Natural killer cell (primary cell): Measurements from ENCODE around the gene SCO1. TPM values are rescaled to one million over a fixed set of nuclear protein-coding genes. Genes with fewer than 3 reads are reported as not detected.

ENCODE experiments used
- ATAC-seq, 3 donors: fragments of 150-1000 bp in 2 of 3; fragments of 200-7000 bp in 1 of 3; cut with Tn5 transposase; 1 replicate in 1 of 3; 2 replicates in 2 of 3; pipeline ENCODE4 v1.10.0; 2021; ENCODE audit warnings: mild to moderate bottlenecking in 2 of 3, moderate library complexity in 2 of 3
- DNase-seq, 2 donors: peaks; one replicate each; pipeline versions ENCODE4 v3.0.0 to v3.0.0-alpha.2; 2013 to 2021; ENCODE audit warnings: mixed read lengths in 1 of 2
- H3K27ac ChIP-seq: one replicate; pipeline ENCODE4 v1.5.1; 2013; ENCODE audit warnings: mild to moderate bottlenecking, low read length
- H3K27me3 ChIP-seq: one replicate; pipeline ENCODE4 v1.6.1; 2013; ENCODE audit warnings: low read length; ENCODE audit not compliant: control insufficient read depth, insufficient read depth
- H3K36me3 ChIP-seq: one replicate; pipeline ENCODE4 v1.6.1; 2013; ENCODE audit warnings: low read length; ENCODE audit not compliant: control insufficient read depth, insufficient read depth
- H3K4me1 ChIP-seq: one replicate; pipeline ENCODE4 v1.6.1; 2013; ENCODE audit warnings: low read length; ENCODE audit not compliant: control insufficient read depth, insufficient read depth
- H3K4me3 ChIP-seq: one replicate; pipeline ENCODE4 v1.5.1; 2013; ENCODE audit warnings: low read length
- H3K9me3 ChIP-seq: one replicate; pipeline ENCODE4 v1.6.1; 2013; ENCODE audit warnings: low read length; ENCODE audit not compliant: control insufficient read depth, insufficient read depth
- H3K27ac Mint-ChIP-seq, 2 donors: one replicate each; pipeline ENCODE4 v1.8.0; 2022; ENCODE audit warnings: mild to moderate bottlenecking in 2 of 2, mixed read lengths in 2 of 2, moderate library complexity in 1 of 2
- H3K27me3 Mint-ChIP-seq, 2 donors: one replicate each; pipeline ENCODE4 v1.8.0; 2022; ENCODE audit warnings: low read depth in 2 of 2, mixed read lengths in 2 of 2
- H3K36me3 Mint-ChIP-seq: one replicate; pipeline ENCODE4 v1.8.0; 2022; ENCODE audit warnings: mixed read lengths
- H3K4me1 Mint-ChIP-seq, 2 donors: one replicate each; pipeline ENCODE4 v1.8.0; 2022; ENCODE audit warnings: mixed read lengths in 2 of 2
- H3K4me3 Mint-ChIP-seq: one replicate; pipeline ENCODE4 v1.8.0; 2022; ENCODE audit warnings: mild to moderate bottlenecking, moderate library complexity, mixed read lengths
- H3K9me3 Mint-ChIP-seq, 2 donors: one replicate each; pipeline ENCODE4 v1.8.0; 2022; ENCODE audit warnings: mixed read lengths in 2 of 2
- CTCF ChIP-seq: fragments of 200-600 bp; IDR thresholded peaks from one replicate; pipeline ENCODE4 v1.8.0; 2022; ENCODE audit warnings: antibody characterized with exemption
- whole genome bisulfite sequencing: methylation state at CpG from one replicate; pipeline ENCODE4 v1.1.7; 2013; ENCODE audit warnings: missing lambda C conversion rate; ENCODE audit not compliant: insufficient coverage; 5-methylcytosine and 5-hydroxymethylcytosine counted together
- intact Hi-C: fragments of 100-400 bp; cut with micrococcal nuclease; formaldehyde crosslinking; loops from one replicate; pipeline ENCODE4 v1.14.2; 2022
- total RNA-seq, 4 donors: library from RNA; stranded (reverse); fragments of 120-200 nt in 1 of 4; gene quantifications; one replicate each; pipeline versions ENCODE4 v1.2.3 to v1.2.4, GENCODE V29; 2013 to 2022

SCO1 gene
- total RNA-seq, 3 donors from 2014 or later (not counting 1 experiment from before 2014, with no cell fraction given) = 13.4 to 22.9 (median 18.8) TPM

- H3K27me3 ChIP-seq = no peaks in the 10 kb centered on the region
- H3K27me3 Mint-ChIP-seq = no peaks in the 10 kb centered on the region
- peaks cover 58% of the 10 kb centered on the region for H3K36me3 ChIP-seq
- H3K36me3 Mint-ChIP-seq = peaks cover 23% of the 10 kb centered on the region
- H3K27ac Mint-ChIP-seq = no peak overlapping the region
- peaks cover 17 to 26% of the 10 kb centered on the region in 2 donors for H3K4me1 Mint-ChIP-seq
- no peak overlapping the region for H3K4me3 ChIP-seq
- H3K4me1 ChIP-seq = no peaks in the 10 kb centered on the region
- no peak overlapping the region for H3K27ac ChIP-seq
- no peaks in the 10 kb centered on the region for H3K9me3 ChIP-seq
- intact Hi-C loops = no loop called here
- DNase-seq (no peak), ATAC-seq (no peak)
- no peak overlapping the region for H3K4me3 Mint-ChIP-seq
- TF ChIP-seq CTCF = no peak
- no peaks in the 10 kb centered on the region for H3K9me3 Mint-ChIP-seq
- 83% methylated on average over 1 of the region's 2 CpGs for WGBS
Observed at GRCh38 chr17:10687499-10687898, 9.8 kb downstream of the SCO1 start.

GRCh38 chr17:10683853-10684252, 13.5 kb downstream of the SCO1 start:
- H3K36me3 Mint-ChIP-seq = peaks cover 37% of the 10 kb centered on the region
- DNase-seq (peak in 1 of 2 donors; percentile 38), ATAC-seq (no peak)
- Histone ChIP-seq H3K36me3 (peaks cover 54% of the 10 kb centered on the region), H3K4me1 (no peaks in the 10 kb centered on the region), H3K9me3 (no peaks in the 10 kb centered on the region), H3K4me3 (no peak overlapping the region), H3K27me3 (no peaks in the 10 kb centered on the region), H3K27ac (no peak overlapping the region)
- intact Hi-C loops = loop anchor here (5.0 kb wide), 1 partner anchor 37 kb away; no protein-coding TSS in a partner anchor
- no peak overlapping the region for H3K27ac Mint-ChIP-seq
- H3K9me3 Mint-ChIP-seq = no peaks in the 10 kb centered on the region
- H3K4me1 Mint-ChIP-seq = peaks cover 0 to 9% of the 10 kb centered on the region in 2 donors
- TF ChIP-seq CTCF = peak; percentile 61
- 25% methylated on average over 1 of the region's 2 CpGs for WGBS
- H3K4me3 Mint-ChIP-seq = no peak overlapping the region
- no peaks in the 10 kb centered on the region for H3K27me3 Mint-ChIP-seq

- DNase-seq (no peak), ATAC-seq (no peak)
- Histone ChIP-seq H3K27me3 (no peaks in the 10 kb centered on the region), H3K4me1 (no peaks in the 10 kb centered on the region), H3K9me3 (no peaks in the 10 kb centered on the region), H3K36me3 (peaks cover 56% of the 10 kb centered on the region), H3K27ac (no peak overlapping the region), H3K4me3 (no peak overlapping the region)
- no peaks in the 10 kb centered on the region for H3K27me3 Mint-ChIP-seq
- 95% methylated on average over 6 of the region's 7 CpGs for WGBS
- TF ChIP-seq CTCF = no peak
- intact Hi-C loops = loop anchor here (5.0 kb wide), 1 partner anchor 35 kb away; no protein-coding TSS in a partner anchor
- no peaks in the 10 kb centered on the region for H3K4me1 Mint-ChIP-seq
- H3K27ac Mint-ChIP-seq = no peak overlapping the region
- peaks cover 37% of the 10 kb centered on the region for H3K36me3 Mint-ChIP-seq
- no peaks in the 10 kb centered on the region for H3K9me3 Mint-ChIP-seq
- H3K4me3 Mint-ChIP-seq = no peak overlapping the region
Observed at GRCh38 chr17:10681866-10682446, 15.4 kb downstream of the SCO1 start.

GRCh38 chr17:10674704-10675103, 22.6 kb downstream of the SCO1 start:
- Mint-ChIP-seq H3K36me3 (no peaks in the 10 kb centered on the region), H3K27ac (no peak overlapping the region), H3K9me3 (no peaks in the 10 kb centered on the region), H3K4me1 (no peaks in the 10 kb centered on the region), H3K27me3 (no peaks in the 10 kb centered on the region), H3K4me3 (no peak overlapping the region)
- Histone ChIP-seq H3K4me3 (no peak overlapping the region), H3K27me3 (no peaks in the 10 kb centered on the region), H3K9me3 (no peaks in the 10 kb centered on the region), H3K36me3 (peaks cover 27% of the 10 kb centered on the region), H3K4me1 (no peaks in the 10 kb centered on the region), H3K27ac (no peak overlapping the region)
- DNase-seq = no peak
- intact Hi-C loops = no loop called here
- no peak for TF ChIP-seq CTCF
- 93% methylated on average over 4 of the region's 4 CpGs for WGBS
- ATAC-seq = no peak
